CD4-positive, alpha-beta T cell treated with Interleukin-6 at 100 ng/mL for 8 hours (primary cell): ENCODE measurements around the gene BCO2.
A peak's percentile ranks its signal among the peaks of the same experiment; 100 is the strongest.
"Not testable (repeated sequence)": the region's sequence is repeated elsewhere in the genome, so short reads cannot be mapped to it uniquely, and the experiment has no call there.

Experiments
- DNase-seq: peaks from one replicate; pipeline ENCODE4 v3.0.0-alpha.2; 2020; ENCODE audit warnings: mixed read lengths, low spot score

The BCO2 gene, protein sequence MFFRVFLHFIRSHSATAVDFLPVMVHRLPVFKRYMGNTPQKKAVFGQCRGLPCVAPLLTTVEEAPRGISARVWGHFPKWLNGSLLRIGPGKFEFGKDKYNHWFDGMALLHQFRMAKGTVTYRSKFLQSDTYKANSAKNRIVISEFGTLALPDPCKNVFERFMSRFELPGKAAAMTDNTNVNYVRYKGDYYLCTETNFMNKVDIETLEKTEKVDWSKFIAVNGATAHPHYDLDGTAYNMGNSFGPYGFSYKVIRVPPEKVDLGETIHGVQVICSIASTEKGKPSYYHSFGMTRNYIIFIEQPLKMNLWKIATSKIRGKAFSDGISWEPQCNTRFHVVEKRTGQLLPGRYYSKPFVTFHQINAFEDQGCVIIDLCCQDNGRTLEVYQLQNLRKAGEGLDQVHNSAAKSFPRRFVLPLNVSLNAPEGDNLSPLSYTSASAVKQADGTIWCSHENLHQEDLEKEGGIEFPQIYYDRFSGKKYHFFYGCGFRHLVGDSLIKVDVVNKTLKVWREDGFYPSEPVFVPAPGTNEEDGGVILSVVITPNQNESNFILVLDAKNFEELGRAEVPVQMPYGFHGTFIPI

DNA sequence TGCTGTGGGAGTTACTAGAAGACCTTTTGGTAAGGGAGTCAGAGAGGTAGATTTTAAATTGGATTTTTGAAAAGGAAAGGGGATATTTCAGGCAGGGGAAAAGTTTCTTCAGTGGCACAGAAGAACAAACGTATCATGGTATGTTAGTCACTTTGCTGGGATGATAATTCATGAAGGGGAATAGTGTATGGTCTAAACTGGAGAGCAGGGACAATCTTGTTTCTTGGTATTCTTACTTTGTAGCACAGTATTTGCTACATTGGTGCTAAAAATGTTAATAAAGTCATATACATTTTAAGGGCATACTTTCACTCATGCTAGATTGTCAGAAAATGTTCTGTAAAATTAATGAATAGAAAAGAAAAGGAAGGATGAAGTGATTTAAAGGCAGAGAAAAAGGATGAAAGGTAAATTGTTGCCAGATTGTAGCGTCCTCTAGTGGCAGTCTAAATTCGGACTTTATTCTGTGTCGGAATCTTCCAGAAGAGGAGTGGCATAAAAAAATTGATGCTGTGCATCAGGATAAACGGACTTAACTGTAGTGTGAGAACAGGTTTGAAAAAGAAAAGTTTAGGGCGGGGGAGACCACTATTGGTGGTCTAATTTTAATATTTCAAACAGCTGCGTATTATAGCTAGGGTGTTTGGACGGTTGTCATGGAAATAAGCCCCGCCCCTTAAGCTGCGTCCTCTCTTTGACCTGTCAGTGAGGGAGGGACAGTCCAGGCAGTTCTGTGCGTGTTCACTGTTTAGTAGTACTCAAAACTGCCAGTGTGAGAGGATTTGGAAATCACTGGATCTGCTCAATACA, at the start of gene BCO2:
BCO2 (plus strand) TSS at position 724 of the 810 bp plus-strand sequence. CDS start 90 bp downstream, outside the sequence.
- peak; percentile 3 for DNase-seq

DNA sequence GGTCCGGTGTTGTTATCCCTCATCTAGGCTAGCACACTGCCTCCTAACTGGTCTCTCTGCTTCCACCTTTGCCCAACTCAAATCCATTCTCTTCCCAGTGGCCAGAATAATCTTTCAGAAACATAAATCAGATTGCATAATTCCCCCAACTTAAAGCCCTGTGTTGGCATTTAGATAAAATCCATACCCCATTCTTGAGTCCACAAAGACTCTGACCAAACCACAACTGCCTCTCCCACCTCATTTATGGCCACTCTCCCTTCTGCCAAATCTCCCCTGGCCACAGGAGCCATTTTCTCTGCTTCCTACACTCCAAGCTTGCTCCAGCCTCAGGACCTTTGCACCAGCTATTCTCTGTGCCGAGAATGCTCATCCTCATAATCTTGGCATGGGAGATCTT, 48.3 kb upstream of the BCO2 start:
- no peak for DNase-seq

DNA sequence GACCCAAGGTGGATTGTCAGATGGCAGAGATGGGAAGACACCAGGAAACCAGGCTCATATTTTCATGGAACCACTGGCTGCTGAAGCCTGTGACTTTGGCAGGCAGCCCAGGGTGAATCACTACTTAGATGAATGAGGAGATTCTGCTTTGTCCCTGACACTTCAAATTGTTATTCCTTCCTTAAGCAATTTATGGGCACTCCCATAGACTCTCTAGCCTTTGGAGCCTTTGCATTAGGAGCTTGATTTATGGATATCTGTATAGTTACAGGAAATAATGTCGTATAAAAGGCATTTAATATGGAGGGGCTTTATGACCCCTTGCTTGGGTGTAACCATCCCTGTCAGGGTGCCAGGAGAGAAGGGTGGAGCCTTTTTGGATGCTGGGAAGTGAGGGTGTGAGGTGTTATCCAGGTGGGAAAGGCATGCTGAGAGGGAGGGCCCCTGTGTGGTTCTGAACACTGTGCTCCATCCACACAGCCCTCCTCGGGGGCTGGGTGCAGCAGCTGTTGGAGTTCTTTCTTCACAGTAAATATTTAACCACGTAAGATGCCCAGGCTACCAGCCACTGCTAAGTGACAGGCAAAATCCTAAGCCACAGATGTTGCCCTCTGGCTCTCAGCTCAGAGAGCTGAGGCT, 46.7 kb upstream of the BCO2 start:
- no peak for DNase-seq

DNA sequence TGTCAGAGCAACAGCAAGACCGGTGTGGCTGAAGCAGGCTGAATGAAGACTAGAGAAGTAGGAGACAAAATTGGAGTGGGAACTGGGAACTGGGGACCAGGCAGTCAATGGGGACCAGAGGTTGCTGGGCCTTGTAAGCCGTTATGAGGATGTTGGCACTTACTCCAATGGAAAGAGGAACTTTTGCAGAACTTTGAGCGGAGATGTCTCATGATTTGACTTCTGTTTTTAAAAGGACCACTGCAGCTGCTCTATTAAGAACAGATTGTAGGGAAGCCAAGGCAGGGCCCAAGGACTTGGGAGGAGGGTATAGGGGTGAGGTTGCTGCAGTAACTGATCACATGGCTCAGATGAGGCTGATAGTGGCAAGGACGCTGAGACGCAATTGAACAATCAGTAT, 45.7 kb upstream of the BCO2 start:
- no peak for DNase-seq

DNA sequence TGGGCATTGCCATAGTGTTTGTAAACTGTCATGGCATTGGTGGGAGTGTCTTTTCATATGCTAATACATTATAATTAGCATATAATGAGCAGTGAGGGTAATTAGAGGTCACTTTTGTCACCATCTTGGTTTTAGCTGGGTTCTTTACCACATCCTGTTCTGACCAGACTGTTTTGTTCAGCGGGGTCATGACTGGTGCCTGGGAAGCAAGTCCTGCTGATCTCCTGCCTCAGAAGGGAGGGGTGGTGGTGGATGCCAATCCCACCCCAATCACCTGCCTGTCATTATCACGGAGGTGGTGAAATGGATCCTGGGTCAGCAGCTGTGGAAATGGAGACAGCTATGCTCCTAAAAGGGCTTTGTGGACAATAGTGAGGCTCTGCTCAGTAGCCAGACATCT, 42.6 kb upstream of the BCO2 start:
- DNase-seq, result no peak

DNA sequence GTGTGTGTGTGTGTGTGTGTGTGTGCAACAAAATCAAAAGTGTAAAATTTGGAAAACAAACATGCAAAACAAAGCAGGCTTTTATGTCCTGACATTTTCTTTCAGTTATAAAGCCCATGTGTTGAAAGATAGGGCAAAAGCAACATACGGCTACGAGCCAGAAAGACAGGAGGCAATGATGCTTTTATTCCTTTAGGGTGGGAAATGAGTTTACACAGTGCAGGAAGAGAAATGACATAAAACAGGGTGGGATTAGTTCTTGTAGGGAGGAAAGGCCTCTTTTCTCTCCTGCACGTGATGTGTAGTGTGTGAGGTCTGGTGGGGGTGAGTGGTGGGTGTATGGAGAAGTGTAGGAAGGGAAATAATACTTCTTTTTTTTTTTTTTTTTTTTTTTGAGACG, 40.8 kb upstream of the BCO2 start:
- DNase-seq, result no peak

DNA sequence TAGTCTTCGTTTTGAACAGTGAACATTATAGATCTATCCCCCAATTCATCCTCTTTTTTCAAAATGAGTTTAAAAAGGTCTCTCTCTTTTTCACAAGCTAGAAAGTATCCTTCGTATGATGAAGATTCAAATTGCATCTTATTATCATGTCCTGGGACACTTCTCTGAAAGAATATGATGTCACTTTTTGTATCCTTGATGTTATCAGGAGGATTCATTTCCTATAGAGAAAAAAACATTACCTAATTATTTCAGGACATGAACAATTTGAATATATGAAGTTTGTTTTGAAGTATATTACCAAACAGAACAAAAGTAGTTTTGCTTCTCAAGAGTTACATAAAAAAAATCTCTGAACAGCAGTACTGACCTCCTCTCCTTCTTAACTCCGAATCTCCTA, 31.7 kb upstream of the BCO2 start:
- no peak for DNase-seq

DNA sequence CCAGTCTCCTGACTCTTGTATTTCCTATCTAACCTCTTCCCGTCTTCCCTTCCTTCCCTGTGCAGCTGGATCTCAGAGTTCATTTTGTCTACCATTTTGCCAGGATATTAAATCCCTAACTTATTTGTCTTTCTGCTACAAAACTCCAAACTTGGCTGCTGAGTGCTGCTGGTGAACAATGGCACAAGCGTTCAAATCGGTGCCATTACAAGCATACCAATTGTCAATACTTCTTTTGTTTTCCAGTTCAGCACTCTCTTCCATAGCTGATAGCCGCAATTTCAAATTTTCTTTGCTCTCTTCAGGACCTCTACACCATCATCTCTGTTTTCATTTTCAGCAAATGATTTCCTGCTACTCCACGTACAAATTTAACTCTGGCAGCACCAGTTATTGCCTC, 24.8 kb upstream of the BCO2 start:
- no peak for DNase-seq

DNA sequence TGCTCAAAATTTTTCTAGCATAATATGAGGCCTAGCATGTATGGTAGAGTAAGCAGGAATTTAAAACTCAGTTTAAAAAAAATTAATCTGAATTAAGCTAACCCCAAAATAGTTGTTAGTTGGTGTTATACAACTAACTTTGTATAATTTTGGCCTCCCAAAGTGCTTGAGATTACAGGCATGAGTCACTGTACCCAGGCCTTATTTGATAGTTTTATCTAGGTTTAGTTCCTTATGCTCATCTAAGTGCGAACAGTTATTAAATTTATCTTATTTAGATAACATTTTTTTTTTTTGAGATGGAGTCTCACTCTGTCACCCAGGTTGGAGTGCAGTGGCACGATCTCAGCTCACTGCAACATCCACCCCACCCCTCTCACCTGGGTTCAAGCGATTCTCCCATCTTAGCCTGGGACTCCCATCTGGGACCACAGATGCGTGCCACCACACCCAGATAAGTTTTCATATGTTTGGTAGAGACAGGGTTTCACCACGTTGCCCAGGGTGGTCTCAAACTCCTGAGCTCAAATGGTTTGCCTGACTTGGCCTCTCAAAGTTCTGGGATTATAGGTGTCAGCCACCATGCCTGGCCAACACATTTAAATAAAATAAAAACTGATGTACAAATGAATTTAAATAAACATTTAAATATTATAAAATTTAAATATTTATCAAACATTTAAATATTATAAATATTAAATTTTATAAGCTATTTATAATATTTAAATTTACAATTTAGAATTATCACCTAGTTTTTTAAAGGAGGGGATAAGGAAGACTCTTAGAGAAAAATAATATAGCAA, 19.0 kb upstream of the BCO2 start:
- no peak for DNase-seq

DNA sequence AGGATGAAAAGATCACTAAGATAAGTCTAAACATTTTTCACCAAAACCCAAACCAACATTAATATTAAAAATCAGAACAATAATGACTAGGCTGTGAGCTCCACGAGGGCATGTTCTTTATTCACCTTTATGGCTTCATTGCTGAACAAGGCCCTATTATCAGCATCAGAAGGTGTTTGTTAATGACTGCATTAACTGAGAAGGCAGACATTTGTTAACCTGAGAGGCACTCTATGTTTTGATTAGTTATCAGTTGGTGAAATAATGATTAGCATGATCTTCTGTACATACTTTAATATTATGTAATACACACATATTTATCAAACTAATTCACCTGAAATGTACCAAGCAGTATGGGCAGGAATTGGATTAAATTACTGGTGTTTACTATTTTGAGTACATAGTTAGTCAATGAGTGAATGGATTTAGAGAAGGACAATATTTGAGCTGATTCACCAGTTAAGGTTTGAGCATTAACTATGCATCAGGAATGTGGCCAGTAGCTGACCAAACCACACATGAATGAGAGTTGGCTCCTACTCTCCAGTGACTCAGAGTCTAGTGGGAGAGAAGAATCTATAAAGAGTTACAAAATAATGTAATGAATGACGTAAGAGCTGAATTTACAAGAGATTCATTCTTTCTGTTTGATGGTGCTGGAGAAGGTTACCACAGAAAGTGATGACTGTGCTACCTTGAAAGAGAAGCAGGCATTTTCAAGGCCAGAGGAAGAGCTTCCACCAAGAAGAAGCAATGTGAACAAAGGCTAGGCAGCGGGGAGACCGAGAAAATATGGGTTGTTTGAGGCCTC, 18.2 kb upstream of the BCO2 start:
- no peak for DNase-seq

DNA sequence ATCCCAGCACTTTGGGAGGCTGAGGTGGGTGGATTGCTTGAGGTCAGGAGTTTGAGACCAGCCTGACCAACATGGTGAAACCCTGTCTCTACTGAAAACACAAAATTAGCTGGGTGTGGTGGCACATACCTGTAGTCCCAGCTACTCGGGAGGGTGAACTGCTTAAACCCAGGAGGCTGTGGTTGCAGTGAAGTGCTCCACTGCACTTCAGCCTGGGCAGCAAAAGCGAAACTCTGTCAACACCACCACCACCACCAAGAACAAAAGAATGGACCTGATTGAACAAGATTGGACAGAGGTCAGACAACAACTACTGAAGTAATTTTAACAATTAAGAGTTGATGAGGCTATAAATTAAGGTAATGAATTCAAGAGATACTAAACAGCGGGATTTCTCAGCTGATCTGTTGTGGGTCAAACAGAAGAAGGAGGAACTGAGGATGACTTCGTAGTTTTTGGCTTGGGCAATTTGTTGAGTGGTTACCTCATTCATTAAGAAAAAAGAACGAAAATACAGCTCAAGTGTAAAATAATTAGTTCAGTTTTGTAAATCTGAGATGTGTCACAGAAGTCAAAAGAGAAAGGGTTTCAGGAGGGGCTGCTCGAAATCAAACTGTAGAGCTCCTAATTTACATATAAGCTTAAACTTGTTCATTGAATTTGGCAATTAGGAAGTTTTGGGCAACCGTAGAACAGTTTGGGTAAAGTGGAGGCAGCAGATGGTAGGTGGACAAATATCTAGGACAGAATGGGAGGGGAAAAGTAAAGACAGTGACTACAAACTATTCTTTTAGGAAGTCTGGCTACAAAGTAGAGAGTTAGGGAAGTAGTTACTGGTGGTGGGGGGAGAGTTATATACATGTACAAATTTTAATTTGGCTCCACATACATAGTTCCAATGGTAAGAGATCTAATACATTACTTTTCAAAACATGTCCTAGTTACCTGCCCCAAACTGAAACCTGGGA, 15.9 kb upstream of the BCO2 start:
- DNase-seq, result no peak

DNA sequence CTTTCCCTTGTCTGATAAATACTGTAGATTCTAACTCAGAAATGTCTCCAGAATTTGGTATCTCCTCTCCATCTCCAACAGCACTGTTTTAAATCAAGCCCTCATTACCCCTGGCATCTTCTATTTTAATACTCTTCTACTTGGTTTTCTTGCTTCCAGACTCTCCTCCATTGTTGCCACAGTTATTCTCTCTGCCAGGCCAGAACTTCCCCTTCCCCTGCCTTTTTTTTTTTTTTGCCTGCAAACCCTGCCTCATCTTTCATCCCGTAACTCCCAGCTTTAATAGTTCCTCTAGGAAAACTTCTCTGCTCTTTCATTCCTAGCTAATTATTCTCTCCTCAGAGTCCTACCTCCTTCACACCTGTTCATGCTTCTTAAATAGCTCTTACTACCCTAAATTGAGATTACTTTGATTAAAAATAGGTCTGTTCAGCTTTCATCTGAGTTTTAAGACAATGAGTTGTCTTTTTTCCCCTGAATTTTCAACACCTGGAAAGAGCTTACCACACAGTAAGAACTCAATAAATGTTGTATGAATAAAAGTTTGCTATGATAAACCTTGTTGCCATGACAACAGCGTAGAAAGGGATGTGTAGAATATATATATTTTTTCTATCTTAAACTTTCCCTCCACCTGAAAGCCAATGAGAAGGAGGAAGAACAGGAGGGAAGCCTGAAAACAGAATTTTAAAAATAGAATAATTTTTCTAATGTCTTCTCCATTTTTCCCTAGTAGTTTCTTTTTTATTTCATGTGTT, 15.0 kb upstream of the BCO2 start:
- no peak for DNase-seq

DNA sequence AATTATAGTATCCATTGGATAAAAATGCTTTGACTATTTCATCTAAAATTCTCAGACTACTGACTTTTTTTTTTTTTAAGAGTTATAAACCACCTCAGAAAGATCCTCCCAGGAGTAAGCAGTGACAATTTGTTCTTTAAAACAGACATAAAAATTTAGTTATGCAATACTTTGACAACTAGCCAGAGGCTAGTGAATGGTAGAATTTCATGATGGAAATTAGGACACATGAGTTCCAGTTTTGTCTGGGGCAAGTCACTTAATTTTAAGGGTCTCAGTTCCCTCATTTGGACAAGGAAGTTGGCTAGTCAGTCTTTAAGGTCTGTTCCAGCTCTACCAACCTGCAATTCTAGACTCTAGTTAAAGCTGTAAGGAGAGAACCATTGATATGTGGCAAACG, 14.3 kb upstream of the BCO2 start:
- DNase-seq, result no peak

DNA sequence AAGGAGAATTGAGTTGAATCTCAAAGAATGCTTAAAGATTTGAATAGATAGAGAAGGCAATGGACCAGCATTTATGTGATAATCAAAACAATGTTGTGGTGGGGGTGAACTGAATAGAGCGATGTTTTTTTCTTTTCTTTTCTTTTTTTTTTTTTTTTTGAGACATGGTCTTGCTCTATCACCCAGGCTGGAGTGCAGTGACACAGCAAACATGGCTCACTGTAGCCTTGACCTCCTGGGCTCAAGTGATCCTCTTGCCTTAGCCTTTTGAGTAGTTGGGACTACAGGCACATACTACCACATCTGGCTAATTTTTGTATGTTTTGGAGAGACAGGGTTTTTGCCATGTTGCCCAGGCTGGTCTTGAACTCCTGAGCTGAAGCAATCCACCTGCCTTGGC, 13.1 kb upstream of the BCO2 start:
- DNase-seq, result not testable (repeated sequence)

DNA sequence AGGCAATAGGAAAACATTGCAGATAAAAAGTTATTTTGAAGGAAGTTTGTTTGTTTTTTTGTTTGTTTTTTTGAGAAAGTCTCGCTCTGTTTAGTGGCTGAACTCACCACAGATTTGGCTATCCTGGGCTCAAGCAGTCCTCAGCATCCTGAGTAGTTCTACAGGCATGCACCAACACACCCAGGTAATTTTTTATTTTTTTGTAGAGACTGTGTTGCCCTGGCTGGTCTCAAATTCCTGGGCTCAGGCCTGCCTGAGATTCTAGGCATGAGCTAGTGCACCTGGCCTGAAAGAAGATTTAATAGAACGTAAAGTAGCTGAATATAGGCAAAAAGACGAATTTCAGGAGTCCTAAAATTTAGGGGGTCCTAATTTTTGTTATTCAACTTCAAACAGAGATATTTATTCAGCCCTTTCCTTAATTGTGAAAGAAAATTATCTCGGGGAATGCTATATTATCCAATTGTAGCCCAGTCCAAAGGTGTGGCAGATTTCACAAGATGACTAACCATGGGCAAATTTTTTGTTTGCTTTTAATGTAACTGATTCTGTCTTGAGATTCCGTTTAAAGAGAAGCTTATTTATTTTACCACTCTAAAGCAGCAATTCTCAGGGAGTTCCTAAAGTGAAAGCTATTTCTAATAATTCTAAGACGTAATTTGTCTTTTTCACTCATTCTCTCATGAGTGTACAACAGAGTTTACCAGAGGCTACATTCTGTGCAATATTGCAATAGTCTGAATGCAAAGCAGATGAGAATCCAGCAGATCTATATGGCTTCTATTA, 12.4 kb upstream of the BCO2 start:
- DNase-seq, result no peak

DNA sequence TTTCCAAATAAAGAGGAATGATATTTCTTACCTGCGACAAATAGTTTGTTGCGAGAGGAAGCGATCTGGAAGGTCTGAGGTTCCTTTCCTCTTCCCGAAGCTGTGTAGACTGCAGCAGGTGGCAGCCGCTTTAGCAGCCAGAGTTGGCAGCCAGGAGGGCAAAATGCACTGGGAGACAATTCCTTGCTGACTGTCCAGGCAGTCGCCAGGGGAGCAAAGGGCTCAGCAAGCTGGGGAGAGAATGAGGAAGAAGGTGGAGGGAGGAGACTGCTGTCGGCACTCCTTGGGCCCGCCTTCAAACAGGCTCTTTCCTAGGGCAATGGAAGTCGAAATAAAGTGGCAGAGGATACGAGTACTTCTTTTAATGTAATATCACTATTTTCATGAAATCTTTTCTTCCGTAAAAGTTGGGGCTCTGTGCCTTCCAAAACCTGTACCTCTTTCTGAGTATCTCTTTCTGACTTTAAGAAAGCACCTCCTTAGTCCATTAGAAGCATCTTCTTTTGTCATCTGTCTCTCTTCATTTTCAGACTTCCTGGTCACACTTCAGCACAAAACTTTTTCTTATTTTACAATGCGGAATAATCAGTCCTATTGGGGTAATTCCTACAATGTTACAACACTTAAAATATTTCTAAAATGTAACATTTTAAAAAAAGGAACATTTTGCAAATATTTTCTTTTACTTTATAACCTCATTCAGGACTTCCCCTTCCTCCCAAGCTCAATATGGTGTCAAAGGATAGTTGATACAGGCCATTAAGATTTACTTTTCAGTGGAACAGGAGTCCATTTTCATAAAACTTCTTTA, 11.2 kb upstream of the BCO2 start, which contains the start of gene IL18:
IL18 (minus strand) TSS at position 220 of the 811 bp plus-strand sequence. CDS start 9,041 bp downstream, outside the sequence.
- no peak for DNase-seq

DNA sequence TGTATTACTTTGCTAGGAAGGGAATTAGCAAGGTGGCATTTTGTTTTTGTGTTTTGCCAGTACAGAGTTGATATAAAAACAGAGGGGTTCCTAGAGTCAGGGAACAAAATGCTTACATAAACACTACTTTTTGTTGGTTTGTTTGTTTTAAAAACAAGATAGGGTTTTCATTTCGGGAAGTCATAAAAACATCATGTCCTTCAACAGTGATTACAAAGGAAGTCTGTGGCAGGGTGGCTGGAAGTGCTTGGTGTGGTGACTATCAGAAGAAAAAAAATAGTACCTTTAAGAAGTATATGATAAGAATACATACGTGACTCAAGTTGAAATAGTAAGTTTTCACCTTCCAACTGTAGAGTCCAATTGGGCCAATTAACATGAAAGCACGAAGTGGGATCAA, 10.3 kb upstream of the BCO2 start:
- no peak for DNase-seq
